HG02943 (cell line): Measurements from ENCODE around the gene DHX9.

Source experiments
- ATAC-seq: cut with Tn5 transposase; IDR thresholded peaks from one replicate; pipeline ENCODE4 v1.9.1; 2021; ENCODE audit warnings: mild to moderate bottlenecking, low read depth, moderate library complexity; ENCODE audit not compliant: unreplicated experiment

Gene DHX9

GRCh38 chr1:182835806-182836205 lies 3.3 kb upstream of the DHX9 start:
- no peak for ATAC-seq

- no peak for ATAC-seq
Measured at GRCh38 chr1:182841368-182841988, 2.3 kb downstream of the DHX9 start.

GRCh38 chr1:182842265-182842664 lies 3.1 kb downstream of the DHX9 start:
- no peak for ATAC-seq

DNA sequence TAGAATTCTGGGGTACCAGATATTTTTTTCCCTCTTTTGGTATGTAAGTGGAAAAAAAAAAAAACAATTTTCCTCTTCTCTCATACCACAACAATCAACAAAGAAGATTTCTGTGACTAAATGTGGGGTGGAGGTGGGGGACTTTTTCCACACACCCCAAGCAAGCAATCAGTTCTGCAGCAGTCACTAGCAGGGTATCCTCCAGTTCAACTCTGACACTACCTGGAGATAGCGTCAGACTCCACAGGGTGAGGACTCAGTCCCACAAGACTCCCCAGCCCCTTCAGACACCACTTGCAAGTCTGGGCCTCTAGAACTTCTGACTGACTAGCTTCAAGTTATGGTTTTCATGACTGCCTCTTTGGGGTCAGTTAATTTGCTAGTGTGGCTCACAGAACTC lies 6.2 kb downstream of the DHX9 start:
- ATAC-seq = no peak

DNA sequence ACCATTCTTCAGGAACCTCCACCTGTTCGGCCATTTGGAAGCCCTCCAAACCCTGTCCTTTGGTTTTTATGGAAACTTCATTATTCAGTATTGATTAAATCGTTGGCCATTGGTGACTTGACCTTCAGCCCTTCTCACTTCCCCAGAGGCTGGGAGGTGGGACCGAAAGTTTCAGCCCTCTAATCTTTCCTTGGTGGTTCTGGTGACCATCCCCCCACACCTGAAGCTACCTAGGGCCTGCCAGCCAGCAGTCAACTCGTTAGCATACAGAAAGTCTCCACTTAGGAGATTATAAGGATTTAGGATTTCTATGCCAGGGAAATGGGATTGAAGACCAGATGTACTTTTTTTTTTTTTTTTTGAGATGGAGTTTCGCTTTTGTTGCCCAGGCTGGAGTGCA lies 6.7 kb downstream of the DHX9 start:
- no peak for ATAC-seq

DNA sequence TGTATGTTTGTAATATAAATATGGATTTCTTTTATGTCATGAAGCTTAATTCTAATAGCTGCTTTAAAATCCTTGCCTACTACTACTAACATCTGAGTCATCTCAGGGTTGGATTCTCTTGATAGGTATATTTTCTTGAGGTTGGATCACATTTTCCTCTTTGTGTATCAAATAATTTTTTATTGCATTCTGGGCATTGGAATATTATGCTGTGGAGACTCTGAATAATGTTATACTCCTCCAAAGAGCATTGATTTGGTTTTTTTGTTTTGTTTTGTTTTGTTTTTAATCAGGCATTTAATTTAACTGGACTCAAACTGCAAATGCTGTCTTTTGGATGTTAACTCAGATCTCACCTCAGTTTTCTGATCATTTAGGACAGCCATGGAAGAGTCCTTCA lies 8.0 kb downstream of the DHX9 start:
- ATAC-seq = no peak

GRCh38 chr1:182848736-182849135 lies 9.6 kb downstream of the DHX9 start:
- no peak for ATAC-seq

DNA sequence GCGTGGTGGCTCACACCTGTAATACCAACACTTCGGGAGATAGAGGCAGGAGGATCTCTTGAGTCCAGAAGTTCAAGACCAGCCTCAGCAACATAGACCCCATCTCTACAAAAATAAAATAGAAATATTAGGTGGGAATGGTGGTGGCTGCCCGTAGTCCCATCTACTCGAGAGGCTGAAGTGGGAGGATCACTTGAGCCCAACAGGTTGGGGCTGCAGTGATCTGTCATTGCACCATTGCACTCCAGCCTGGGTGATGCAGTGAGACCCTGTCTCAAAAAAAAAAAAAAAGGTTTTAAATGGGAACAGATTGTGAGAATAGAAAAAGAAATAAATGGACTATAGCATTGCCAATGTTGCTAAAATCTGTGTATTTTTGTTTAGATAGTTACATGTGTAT lies 11.2 kb downstream of the DHX9 start:
- ATAC-seq = no peak

DNA sequence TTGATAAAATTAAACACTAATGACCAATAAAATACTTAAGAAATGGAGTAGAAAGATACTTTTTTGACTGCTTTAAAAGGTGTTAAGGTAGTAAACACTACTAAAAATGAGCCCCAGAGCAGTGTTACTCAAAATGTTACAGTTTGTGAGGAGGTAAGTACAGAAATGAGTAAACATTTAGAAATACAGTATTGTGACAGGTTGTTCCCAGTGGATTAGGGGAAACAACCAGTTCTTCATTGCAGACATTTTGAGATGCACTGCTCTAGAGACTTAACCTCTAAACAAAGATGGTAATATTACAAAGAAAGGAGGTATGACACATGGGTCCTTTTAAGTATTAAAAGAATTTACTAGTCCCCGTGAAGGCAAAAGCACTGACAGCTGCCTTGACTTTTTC lies 12.7 kb downstream of the DHX9 start:
- no peak for ATAC-seq

DNA sequence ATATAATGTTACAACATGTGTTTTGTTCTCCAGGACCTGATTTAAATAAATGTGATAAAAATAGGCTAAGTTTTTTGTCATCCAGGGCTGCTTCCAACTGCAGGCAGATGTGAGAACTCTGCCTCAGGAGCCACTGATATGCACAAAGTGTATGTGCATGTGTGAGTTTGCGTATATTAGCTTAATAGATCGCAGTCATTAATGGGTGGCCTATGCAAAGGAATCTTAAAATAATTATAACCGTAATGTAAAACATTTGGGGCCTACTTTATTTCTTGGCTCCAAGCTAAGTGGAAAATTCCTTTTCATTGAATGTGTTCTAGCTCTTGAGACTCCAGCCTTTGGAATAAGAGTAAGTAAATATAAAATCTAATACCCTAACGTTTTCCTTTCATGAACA lies 16.8 kb downstream of the DHX9 start:
- ATAC-seq = no peak

GRCh38 chr1:182857212-182857611 lies 18.1 kb downstream of the DHX9 start:
- no peak for ATAC-seq

- no peak for ATAC-seq
Measured at GRCh38 chr1:182860658-182861057, 21.5 kb downstream of the DHX9 start.

- ATAC-seq = no peak
Measured at GRCh38 chr1:182861994-182862393, 22.8 kb downstream of the DHX9 start.

GRCh38 chr1:182862827-182863226 lies 23.7 kb downstream of the DHX9 start:
- ATAC-seq = no peak

DNA sequence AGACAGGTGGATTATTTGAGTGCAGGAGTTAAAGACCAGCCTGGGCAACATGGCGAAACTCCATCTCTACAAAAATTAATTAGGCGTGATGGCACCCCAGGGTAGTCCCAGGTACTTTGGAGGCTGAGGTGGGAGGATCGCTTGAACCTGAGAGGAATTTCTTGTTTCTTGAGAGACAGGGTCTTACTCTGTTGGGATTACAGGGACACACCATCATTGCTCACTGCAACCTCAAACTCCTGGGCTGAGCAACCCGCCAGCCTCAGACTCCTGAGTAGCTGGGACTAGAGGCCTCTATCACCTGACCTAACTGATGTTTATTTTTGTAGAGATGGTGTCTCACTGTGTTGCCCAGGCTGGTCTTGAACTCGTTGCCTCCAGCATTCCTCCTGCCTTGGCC lies 24.8 kb downstream of the DHX9 start:
- no peak for ATAC-seq

DNA sequence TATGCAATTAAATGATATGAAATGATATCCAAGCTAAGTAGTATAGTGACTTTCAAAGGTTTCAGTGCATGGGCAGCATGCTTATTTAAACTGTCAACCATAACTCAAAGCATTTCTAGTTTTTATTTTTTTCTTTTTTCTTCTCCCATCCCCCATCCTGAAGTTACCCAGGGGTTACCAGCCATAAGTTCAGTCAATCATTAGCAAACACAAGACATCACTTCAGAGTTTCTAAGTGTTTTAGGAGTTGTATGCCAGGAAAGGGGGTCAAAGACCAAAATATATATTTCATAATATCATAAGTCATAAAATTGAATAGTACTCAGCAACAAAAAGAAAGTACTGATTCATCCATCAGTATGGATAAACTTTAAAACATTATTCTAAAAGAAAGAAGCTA lies 28.7 kb downstream of the DHX9 start:
- ATAC-seq = no peak

- no peak for ATAC-seq
Measured at GRCh38 chr1:182869241-182869666, 30.1 kb downstream of the DHX9 start.

GRCh38 chr1:182872881-182873280 lies 33.7 kb downstream of the DHX9 start:
- no peak for ATAC-seq

DNA sequence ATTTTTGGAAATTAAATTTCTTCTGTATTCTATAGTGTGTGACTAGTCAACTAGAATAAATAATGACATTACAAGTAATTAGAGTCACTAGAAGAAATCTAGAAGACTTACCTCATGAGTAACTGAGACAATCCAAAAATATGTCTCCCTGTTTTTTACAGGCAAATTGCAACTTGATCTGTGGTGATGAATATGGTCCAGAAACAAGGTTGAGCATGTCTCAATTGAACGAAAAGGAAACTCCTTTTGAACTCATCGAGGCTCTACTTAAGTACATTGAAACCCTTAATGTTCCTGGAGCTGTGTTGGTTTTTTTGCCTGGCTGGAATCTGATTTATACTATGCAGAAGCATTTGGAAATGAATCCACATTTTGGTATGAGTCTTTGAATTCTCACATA lies 36.7 kb downstream of the DHX9 start:
- ATAC-seq = no peak

DNA sequence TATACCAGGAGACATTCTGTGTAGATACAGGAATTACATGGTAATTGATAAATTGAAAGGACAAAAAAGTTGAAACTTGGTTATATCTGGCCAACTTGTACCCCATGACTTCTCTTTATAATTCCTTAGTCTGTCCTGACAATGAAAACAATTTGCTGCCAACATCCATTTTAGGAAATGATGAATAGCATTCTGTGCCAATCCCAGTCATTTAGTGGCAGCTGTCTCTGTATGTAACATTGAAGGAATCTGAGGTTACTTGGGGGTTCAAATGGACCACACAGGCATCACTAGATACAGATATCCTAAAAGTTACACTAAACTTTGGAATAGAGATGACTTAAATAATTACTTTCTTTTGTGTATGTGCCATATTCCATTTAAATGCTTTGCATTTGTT lies 38.2 kb downstream of the DHX9 start:
- no peak for ATAC-seq

DNA sequence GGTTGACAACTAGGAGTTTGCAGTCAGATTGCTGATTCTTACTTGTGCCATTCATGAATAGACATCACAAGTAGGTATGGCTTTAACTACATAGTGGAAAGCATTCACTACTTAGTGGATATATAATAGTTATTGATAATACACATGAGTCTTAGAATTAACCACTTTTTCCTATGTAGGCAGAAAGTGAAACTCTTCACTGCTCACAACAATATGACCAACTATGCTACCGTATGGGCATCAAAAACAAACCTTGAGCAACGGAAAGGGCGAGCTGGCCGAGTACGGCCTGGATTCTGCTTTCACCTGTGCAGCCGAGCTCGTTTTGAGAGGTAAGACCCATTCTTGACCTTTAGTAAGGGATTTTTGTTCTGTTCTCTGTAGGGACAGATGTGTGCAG lies 38.7 kb downstream of the DHX9 start:
- no peak for ATAC-seq

DNA sequence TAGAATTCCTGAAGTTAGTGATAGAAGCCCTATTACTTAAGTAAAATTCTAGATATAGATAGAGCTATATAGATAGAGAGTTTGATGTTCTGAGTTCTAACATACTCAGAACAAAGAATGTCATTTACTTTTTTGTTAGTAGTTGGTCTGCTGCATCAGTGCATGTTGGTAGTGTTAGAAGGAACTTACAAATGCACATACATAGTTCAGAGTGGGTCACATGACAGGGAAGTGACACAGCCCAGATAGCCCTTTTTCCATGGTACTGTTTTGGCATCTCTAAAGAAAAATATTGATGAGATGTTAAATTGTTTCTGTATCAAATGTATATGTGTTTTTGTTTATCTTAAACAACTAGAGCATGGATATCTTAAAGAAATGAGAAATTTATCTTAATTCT lies 45.7 kb downstream of the DHX9 start:
- ATAC-seq = no peak

GRCh38 chr1:182885591-182885990 lies 46.4 kb downstream of the DHX9 start:
- ATAC-seq = no peak
